Liver (tissue), 9 donors: ENCODE data around the gene RDH11. TPM values are rescaled to one million over a fixed set of nuclear protein-coding genes. Genes with fewer than 3 reads are reported as not detected.
A peak's percentile ranks its signal among the peaks of the same experiment; 100 is the strongest.

ENCODE experiments used
- DNase-seq: peaks from one replicate; pipeline ENCODE4 v3.0.0-alpha.2; 2017; ENCODE audit warnings: low spot score
- H3K27ac ChIP-seq, 2 donors: one replicate each; pipeline ENCODE4 v1.7.0; 2013; ENCODE audit warnings: inconsistent platforms in 2 of 2, low read length in 2 of 2, control low read depth in 1 of 2, low read depth in 1 of 2, mild to moderate bottlenecking in 1 of 2
- H3K27me3 ChIP-seq, 4 donors: one replicate each; pipeline versions ENCODE4 v1.6.1 to v1.7.0; 2013; ENCODE audit warnings: low read length in 3 of 4, inconsistent platforms in 1 of 4, mild to moderate bottlenecking in 1 of 4, moderate library complexity in 1 of 4; ENCODE audit not compliant: control insufficient read depth in 4 of 4, insufficient read depth in 4 of 4
- H3K36me3 ChIP-seq, 4 donors: one replicate each; pipeline versions ENCODE4 v1.6.1 to v1.7.0; 2013; ENCODE audit warnings: low read length in 3 of 4, mild to moderate bottlenecking in 3 of 4, low read depth in 1 of 4, moderate library complexity in 1 of 4; ENCODE audit not compliant: control insufficient read depth in 4 of 4, insufficient read depth in 3 of 4
- H3K4me1 ChIP-seq, 4 donors: one replicate each; pipeline versions ENCODE4 v1.6.1 to v1.7.0; 2013; ENCODE audit warnings: low read length in 3 of 4, mild to moderate bottlenecking in 3 of 4, moderate library complexity in 1 of 4; ENCODE audit not compliant: control insufficient read depth in 4 of 4, insufficient read depth in 4 of 4
- H3K4me3 ChIP-seq, 3 donors: one replicate each; pipeline versions ENCODE4 v1.6.1 to v1.7.0; 2013; ENCODE audit warnings: low read length in 3 of 3, control low read depth in 1 of 3, low read depth in 1 of 3, mild to moderate bottlenecking in 1 of 3
- H3K9ac ChIP-seq, 2 donors: one replicate each; pipeline ENCODE4 v1.7.0; 2013; ENCODE audit warnings: low read length in 2 of 2, mild to moderate bottlenecking in 2 of 2, moderate library complexity in 2 of 2, control low read depth in 1 of 2, low read depth in 1 of 2
- H3K9me3 ChIP-seq, 4 donors: one replicate each; pipeline versions ENCODE4 v1.6.1 to v1.7.0; 2013; ENCODE audit warnings: low read length in 3 of 4; ENCODE audit not compliant: control insufficient read depth in 4 of 4
- EGR1 ChIP-seq, 2 donors: IDR thresholded peaks; 2 replicates each; pipeline ENCODE4 v1.6.1; 2016 to 2018; ENCODE audit warnings: antibody characterized with exemption in 2 of 2, low read depth in 2 of 2
- FOXA1 ChIP-seq: IDR thresholded peaks from 2 replicates; pipeline ENCODE4 v1.6.1; 2016; ENCODE audit warnings: antibody characterized with exemption
- FOXA2 ChIP-seq: IDR thresholded peaks from 2 replicates; pipeline ENCODE4 v1.6.1; 2016; ENCODE audit warnings: antibody characterized with exemption
- HNF4A ChIP-seq, 2 donors: conservative IDR thresholded peaks; 2 replicates each; pipeline ENCODE4 v1.6.1; 2016; ENCODE audit warnings: antibody characterized with exemption in 2 of 2, mild to moderate bottlenecking in 2 of 2
- HNF4G ChIP-seq: IDR thresholded peaks from 2 replicates; pipeline ENCODE4 v1.6.1; 2016; ENCODE audit warnings: antibody characterized with exemption
- JUND ChIP-seq, 2 donors: IDR thresholded peaks; 2 replicates each; pipeline ENCODE4 v1.6.1; 2016; ENCODE audit warnings: antibody characterized with exemption in 2 of 2
- NR2F2 ChIP-seq: IDR thresholded peaks from 2 replicates; pipeline ENCODE4 v1.6.1; 2016; ENCODE audit warnings: antibody characterized with exemption
- RXRA ChIP-seq, 2 donors: IDR thresholded peaks; 2 replicates each; pipeline ENCODE4 v1.6.1; 2017 to 2018; ENCODE audit warnings: antibody characterized with exemption in 2 of 2, mild to moderate bottlenecking in 1 of 2
- SP1 ChIP-seq: IDR thresholded peaks from 2 replicates; pipeline ENCODE4 v1.6.1; 2018; ENCODE audit warnings: antibody characterized with exemption, mild to moderate bottlenecking
- TAF1 ChIP-seq: conservative IDR thresholded peaks from 2 replicates; pipeline ENCODE4 v1.6.1; 2016; ENCODE audit warnings: antibody characterized with exemption, mild to moderate bottlenecking
- WGBS: extraction: QIAGEN DNeasy Blood & Tissue Kit; methylation state at CpG from one replicate; pipeline ENCODE4 v1.1.7; 2013; 5-methylcytosine and 5-hydroxymethylcytosine counted together
- polyA plus RNA-seq, 2 donors: library from polyadenylated mRNA; stranded (reverse) in 1 of 2; unstranded in 1 of 2; fragments of 200-250 nt in 1 of 2; fragments of >200 nt in 1 of 2; fragmentation: Nextera tagmentation in 1 of 2; extraction: Ambion mirVana in 1 of 2; gene quantifications; one replicate each; pipeline versions ENCODE4 v1.2.1 to v1.2.3, GENCODE V29; 2013 to 2015
- total RNA-seq, 2 donors: library from RNA; depleted of rRNA; stranded (reverse); fragments of >200 nt; gene quantifications; one replicate each; pipeline ENCODE4 v1.2.3, GENCODE V29; 2014
- TF ChIP-seq, protein P1 (sequence below): IDR thresholded peaks from 2 replicates; pipeline ENCODE4 v1.6.1; 2016; ENCODE audit warnings: antibody characterized with exemption
- TF ChIP-seq, protein P2 (sequence below): fragments of 150-350 bp; IDR thresholded peaks from 2 replicates; pipeline ENCODE4 v1.5.1; 2017; ENCODE audit warnings: improper control_type of control experiment, low read depth, low read length; ENCODE audit not compliant: missing input control
- TF ChIP-seq, protein P3 (sequence below): IDR thresholded peaks from 2 replicates; pipeline ENCODE4 v1.6.1; 2016; ENCODE audit warnings: antibody characterized with exemption
- TF ChIP-seq, protein P4 (sequence below): IDR thresholded peaks from 2 replicates; pipeline ENCODE4 v1.6.1; 2016; ENCODE audit warnings: antibody characterized with exemption
- TF ChIP-seq, protein P5 (sequence below): IDR thresholded peaks from 2 replicates; pipeline ENCODE4 v1.6.1; 2016; ENCODE audit warnings: antibody characterized with exemption, mild to moderate bottlenecking
- donor health status: healthy.
- donor health status: healthy.
- donor health status: healthy.
- donor health status: healthy.
- donor health status: healthy.

The RDH11 gene
- total and polyA plus RNA-seq, 4 donors = 99.7 to 174 (median 137) TPM

DNA sequence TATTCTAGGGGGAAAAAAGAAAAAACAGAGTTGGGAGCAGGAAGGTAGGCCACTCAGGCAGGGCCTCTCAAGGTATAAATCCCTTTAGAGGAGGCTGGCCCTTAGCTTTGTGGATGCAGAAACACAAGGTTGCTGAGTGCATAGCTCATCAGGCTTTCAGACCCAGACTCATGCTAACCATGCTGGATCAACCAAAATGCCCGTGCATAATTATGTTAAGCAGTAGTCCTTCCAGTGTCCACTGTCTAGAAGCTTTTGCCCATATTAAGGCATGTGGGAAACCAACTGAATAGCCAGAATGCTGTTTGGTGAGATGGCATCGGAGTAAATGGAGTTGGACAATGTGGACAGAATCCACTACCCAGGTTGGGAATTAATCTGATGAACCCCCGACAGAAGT lies 56.9 kb downstream of the RDH11 start:
- Histone ChIP-seq H3K4me3 (no peak overlapping the region), H3K36me3 (peaks cover 0 to 2% (median 0%) of the 10 kb centered on the region in 4 donors), H3K4me1 (no peaks in the 10 kb centered on the region), H3K9ac (no peak overlapping the region), H3K9me3 (no peaks in the 10 kb centered on the region), H3K27ac (no peak overlapping the region), H3K27me3 (no peaks in the 10 kb centered on the region)
- WGBS = 95% methylated on average over 3 of the region's 3 CpGs
- no peak for DNase-seq
- no peak for TF ChIP-seq JUND (IDR thresholded peaks at IDR 0.05)
- TF ChIP-seq, protein P1, sequence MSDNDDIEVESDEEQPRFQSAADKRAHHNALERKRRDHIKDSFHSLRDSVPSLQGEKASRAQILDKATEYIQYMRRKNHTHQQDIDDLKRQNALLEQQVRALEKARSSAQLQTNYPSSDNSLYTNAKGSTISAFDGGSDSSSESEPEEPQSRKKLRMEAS = no peak
- TF ChIP-seq TAF1 = no peak
- TF ChIP-seq EGR1 (IDR thresholded peaks at IDR 0.05; ENCODE audit: low read depth in 2 of 2) = no peak
- TF ChIP-seq FOXA1 = no peak
- TF ChIP-seq, protein P2, sequence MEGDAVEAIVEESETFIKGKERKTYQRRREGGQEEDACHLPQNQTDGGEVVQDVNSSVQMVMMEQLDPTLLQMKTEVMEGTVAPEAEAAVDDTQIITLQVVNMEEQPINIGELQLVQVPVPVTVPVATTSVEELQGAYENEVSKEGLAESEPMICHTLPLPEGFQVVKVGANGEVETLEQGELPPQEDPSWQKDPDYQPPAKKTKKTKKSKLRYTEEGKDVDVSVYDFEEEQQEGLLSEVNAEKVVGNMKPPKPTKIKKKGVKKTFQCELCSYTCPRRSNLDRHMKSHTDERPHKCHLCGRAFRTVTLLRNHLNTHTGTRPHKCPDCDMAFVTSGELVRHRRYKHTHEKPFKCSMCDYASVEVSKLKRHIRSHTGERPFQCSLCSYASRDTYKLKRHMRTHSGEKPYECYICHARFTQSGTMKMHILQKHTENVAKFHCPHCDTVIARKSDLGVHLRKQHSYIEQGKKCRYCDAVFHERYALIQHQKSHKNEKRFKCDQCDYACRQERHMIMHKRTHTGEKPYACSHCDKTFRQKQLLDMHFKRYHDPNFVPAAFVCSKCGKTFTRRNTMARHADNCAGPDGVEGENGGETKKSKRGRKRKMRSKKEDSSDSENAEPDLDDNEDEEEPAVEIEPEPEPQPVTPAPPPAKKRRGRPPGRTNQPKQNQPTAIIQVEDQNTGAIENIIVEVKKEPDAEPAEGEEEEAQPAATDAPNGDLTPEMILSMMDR = no peak
- TF ChIP-seq NR2F2 = no peak

DNA sequence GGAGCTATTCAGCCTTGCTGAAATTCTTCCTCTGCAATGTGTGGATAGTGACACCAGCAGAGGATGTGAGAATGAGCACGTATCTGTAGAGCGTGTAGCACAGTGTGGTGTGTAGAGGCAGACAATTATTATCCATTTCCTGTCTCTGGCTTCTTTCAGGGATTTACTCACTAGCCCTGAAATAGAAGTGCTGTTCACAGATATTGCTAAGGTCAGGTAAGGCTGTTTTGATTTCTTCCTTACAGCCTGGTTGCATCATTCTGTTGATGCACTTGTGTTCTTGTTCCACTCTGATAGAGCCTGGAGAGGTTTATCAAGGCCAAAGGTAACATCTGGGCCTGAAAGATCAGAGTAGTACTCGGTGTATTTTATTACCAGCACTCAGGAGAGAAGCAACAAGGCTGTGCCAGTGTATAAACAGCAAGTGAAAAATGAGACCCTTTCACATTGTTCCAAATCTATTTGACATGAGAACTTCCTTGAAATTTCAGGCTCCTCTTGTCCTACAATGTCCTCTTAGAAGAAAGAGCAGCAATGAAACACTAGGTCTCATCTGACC lies 59.1 kb downstream of the RDH11 start:
- Histone ChIP-seq H3K27me3 (no peaks in the 10 kb centered on the region), H3K9me3 (no peaks in the 10 kb centered on the region), H3K27ac (no peak overlapping the region), H3K4me3 (no peak overlapping the region), H3K36me3 (no peaks in the 10 kb centered on the region), H3K9ac (no peak overlapping the region), H3K4me1 (no peaks in the 10 kb centered on the region)
- WGBS = 78% methylated on average over 3 of the region's 3 CpGs
- no peak for DNase-seq
- TF ChIP-seq HNF4A (conservative IDR thresholded peaks at IDR 0.05) (peak in 1 of 2 donors; percentile 9), RXRA (IDR thresholded peaks at IDR 0.05) (peak in 1 of 2 donors; percentile 32), JUND (IDR thresholded peaks at IDR 0.05) (no peak), SP1 (peak; percentile 9)

DNA sequence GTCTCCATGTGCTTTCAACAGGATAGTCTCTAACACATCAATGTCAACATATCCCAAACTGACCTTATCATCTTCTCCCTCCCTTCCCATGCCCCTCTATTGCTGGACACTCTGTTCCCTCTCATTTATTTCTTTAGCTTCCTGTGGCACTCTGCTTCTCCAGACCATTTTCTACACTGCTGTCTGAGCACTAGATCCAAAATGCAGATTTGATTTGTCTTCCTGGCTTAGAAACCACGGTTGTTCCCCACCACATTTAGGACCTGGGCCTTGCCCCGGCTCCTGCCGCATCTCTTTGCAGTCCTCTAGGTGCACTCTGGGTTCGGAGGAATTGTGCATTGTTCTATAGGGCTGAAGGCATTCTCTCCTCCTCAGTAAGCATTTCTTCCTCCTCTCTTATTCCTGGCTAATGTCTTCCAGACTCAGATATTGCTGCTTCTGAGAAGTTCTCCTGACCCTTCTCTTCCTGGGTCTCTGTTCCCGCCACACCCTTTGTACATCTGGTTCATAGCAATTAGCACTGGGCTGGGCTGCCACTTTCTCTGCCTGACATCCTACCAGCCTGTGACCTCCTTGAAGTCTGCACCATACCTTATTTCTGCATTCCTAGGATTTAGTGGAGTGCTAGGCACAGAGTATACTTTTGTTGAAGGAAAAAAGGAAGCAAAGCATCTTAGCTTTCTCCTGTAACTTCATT lies 62.0 kb downstream of the RDH11 start:
- Histone ChIP-seq H3K9me3 (no peaks in the 10 kb centered on the region), H3K9ac (no peak overlapping the region), H3K4me3 (no peak overlapping the region), H3K4me1 (no peaks in the 10 kb centered on the region), H3K36me3 (no peaks in the 10 kb centered on the region), H3K27ac (no peak overlapping the region), H3K27me3 (no peaks in the 10 kb centered on the region)
- no peak for DNase-seq
- 93% methylated on average over 5 of the region's 5 CpGs for WGBS
- no peak for TF ChIP-seq FOXA1
- TF ChIP-seq, protein P3, sequence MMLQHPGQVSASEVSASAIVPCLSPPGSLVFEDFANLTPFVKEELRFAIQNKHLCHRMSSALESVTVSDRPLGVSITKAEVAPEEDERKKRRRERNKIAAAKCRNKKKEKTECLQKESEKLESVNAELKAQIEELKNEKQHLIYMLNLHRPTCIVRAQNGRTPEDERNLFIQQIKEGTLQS = no peak
- TF ChIP-seq FOXA2 = no peak
- TF ChIP-seq NR2F2 = no peak
- TF ChIP-seq, protein P4, sequence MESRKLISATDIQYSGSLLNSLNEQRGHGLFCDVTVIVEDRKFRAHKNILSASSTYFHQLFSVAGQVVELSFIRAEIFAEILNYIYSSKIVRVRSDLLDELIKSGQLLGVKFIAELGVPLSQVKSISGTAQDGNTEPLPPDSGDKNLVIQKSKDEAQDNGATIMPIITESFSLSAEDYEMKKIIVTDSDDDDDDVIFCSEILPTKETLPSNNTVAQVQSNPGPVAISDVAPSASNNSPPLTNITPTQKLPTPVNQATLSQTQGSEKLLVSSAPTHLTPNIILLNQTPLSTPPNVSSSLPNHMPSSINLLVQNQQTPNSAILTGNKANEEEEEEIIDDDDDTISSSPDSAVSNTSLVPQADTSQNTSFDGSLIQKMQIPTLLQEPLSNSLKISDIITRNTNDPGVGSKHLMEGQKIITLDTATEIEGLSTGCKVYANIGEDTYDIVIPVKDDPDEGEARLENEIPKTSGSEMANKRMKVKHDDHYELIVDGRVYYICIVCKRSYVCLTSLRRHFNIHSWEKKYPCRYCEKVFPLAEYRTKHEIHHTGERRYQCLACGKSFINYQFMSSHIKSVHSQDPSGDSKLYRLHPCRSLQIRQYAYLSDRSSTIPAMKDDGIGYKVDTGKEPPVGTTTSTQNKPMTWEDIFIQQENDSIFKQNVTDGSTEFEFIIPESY = no peak
- no peak for TF ChIP-seq HNF4G
- TF ChIP-seq, protein P5, sequence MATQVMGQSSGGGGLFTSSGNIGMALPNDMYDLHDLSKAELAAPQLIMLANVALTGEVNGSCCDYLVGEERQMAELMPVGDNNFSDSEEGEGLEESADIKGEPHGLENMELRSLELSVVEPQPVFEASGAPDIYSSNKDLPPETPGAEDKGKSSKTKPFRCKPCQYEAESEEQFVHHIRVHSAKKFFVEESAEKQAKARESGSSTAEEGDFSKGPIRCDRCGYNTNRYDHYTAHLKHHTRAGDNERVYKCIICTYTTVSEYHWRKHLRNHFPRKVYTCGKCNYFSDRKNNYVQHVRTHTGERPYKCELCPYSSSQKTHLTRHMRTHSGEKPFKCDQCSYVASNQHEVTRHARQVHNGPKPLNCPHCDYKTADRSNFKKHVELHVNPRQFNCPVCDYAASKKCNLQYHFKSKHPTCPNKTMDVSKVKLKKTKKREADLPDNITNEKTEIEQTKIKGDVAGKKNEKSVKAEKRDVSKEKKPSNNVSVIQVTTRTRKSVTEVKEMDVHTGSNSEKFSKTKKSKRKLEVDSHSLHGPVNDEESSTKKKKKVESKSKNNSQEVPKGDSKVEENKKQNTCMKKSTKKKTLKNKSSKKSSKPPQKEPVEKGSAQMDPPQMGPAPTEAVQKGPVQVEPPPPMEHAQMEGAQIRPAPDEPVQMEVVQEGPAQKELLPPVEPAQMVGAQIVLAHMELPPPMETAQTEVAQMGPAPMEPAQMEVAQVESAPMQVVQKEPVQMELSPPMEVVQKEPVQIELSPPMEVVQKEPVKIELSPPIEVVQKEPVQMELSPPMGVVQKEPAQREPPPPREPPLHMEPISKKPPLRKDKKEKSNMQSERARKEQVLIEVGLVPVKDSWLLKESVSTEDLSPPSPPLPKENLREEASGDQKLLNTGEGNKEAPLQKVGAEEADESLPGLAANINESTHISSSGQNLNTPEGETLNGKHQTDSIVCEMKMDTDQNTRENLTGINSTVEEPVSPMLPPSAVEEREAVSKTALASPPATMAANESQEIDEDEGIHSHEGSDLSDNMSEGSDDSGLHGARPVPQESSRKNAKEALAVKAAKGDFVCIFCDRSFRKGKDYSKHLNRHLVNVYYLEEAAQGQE = no peak
- TF ChIP-seq HNF4A (conservative IDR thresholded peaks at IDR 0.05) = no peak
- no peak for TF ChIP-seq TAF1
